GM12878 (cell line): ENCODE data around the gene PRM2. TPM values are rescaled to one million over a fixed set of nuclear protein-coding genes. Genes with fewer than 3 reads are reported as not detected.

ENCODE experiments used
- ATAC-seq: fragments of 200-7000 bp; cut with Tn5 transposase; 3 replicates; pipeline ENCODE4 v1.9.1; 2020; ENCODE audit warnings: mild to moderate bottlenecking, moderate library complexity
- BruUV-seq: library from RNA; stranded (reverse); fragments of 400-500 nt; replicated peaks from 2 replicates; lab custom pipeline; 2021; lab: Mats Ljungman, UMichigan
- CTCF ChIA-PET: fragments of 300-600 bp; sonication (Branson Sonifier 250); formaldehyde crosslinking; extraction: SDS; loops from one replicate; lab custom pipeline; 2021; ENCODE audit warnings: inconsistent platforms; lab: Yijun Ruan, JAX
- POLR2A ChIA-PET: fragments of 350-600 bp; formaldehyde crosslinking; extraction: SDS; loops from one replicate; lab custom pipeline; 2021; ENCODE audit warnings: inconsistent platforms; lab: Charles Lee
- RAD21 ChIA-PET: fragments of 300-600 bp; sonication (Branson Sonifier 250); formaldehyde crosslinking; loops from one replicate; lab custom pipeline; 2023; ENCODE audit warnings: antibody characterized with exemption; ENCODE audit not compliant: unreplicated experiment; lab: Charles Lee
- SMC1A ChIA-PET: fragments of 300-600 bp; sonication (Branson Sonifier 250); formaldehyde crosslinking; loops from one replicate; lab custom pipeline; 2023; ENCODE audit not compliant: unreplicated experiment, uncharacterized antibody; lab: Charles Lee
- DNase-seq: peaks from one replicate; pipeline ENCODE4 v3.0.0-alpha.2; 2011; ENCODE audit warnings: low read depth, low spot score
- FAIRE-seq: peaks from 3 replicates; lab custom pipeline; 2011; peaks lifted over from hg19 to GRCh38; lab: Jason Lieb, UNC
- H2AFZ ChIP-seq: 2 replicates; pipeline ENCODE4 v1.6.0; 2011; ENCODE audit warnings: low read depth, low read length, control low read depth; ENCODE audit not compliant: control insufficient read depth
- H3K27ac ChIP-seq: 2 replicates; pipeline ENCODE4 v1.5.1; 2011; ENCODE audit warnings: control low read depth; ENCODE audit not compliant: control insufficient read depth, insufficient read depth
- H3K27me3 ChIP-seq, 2 experiments: replicated peaks in 1 of 2; 2 replicates each; pipeline versions ENCODE4 v1.6.0 to v1.6.1; 2011; ENCODE audit warnings: low read length in 1 of 2; ENCODE audit not compliant: control insufficient read depth in 2 of 2, insufficient read depth in 2 of 2
- H3K36me3 ChIP-seq, 2 experiments: 2 replicates each; pipeline ENCODE4 v1.5.1; 2011; ENCODE audit warnings: low read length in 1 of 2; ENCODE audit not compliant: control insufficient read depth in 2 of 2, insufficient read depth in 2 of 2
- H3K4me1 ChIP-seq: 2 replicates; pipeline ENCODE4 v1.6.1; 2011; ENCODE audit warnings: mild to moderate bottlenecking, low read length, moderate library complexity, mixed read lengths; ENCODE audit not compliant: control insufficient read depth, insufficient read depth
- H3K4me2 ChIP-seq: 2 replicates; pipeline ENCODE4 v1.6.0; 2011; ENCODE audit warnings: control low read depth; ENCODE audit not compliant: control insufficient read depth, insufficient read depth
- H3K4me3 ChIP-seq: fragments of 200-600 bp; sonication (generic); 2 replicates; pipeline ENCODE4 v1.5.1; 2016
- H3K79me2 ChIP-seq: 2 replicates; pipeline ENCODE4 v1.6.0; 2011; ENCODE audit warnings: low read length; ENCODE audit not compliant: control insufficient read depth, insufficient read depth
- H3K9ac ChIP-seq: 2 replicates; pipeline ENCODE4 v1.8.0; 2011; ENCODE audit warnings: low read length, control low read depth, mixed read lengths; ENCODE audit not compliant: control insufficient read depth, insufficient read depth
- H3K9me3 ChIP-seq: replicated peaks from 3 replicates; pipeline ENCODE4 v1.5.1; 2011; ENCODE audit warnings: mild to moderate bottlenecking, low read length; ENCODE audit not compliant: control insufficient read depth, insufficient read depth
- H4K20me1 ChIP-seq: 2 replicates; pipeline ENCODE4 v1.6.0; 2011; ENCODE audit not compliant: control insufficient read depth, insufficient read depth
- BCL11A ChIP-seq: IDR thresholded peaks from 2 replicates; pipeline ENCODE4 v1.6.1; 2011; ENCODE audit warnings: low read depth, low read length
- CHD1 ChIP-seq: IDR thresholded peaks from 2 replicates; pipeline ENCODE4 v1.6.1; 2012; ENCODE audit warnings: low read depth, low read length, improper control_type of control experiment
- DPF2 ChIP-seq: fragments of 450-650 bp; IDR thresholded peaks from 2 replicates; pipeline ENCODE4 v1.6.1; 2017; ENCODE audit warnings: mild to moderate bottlenecking
- HCFC1 ChIP-seq: fragments of 150-350 bp; IDR thresholded peaks from 2 replicates; pipeline ENCODE4 v1.6.1; 2014; ENCODE audit warnings: low read length
- HDAC2 ChIP-seq: fragments of 200-600 bp; sonication (generic); IDR thresholded peaks from 2 replicates; pipeline ENCODE4 v1.6.1; 2017
- IRF4 ChIP-seq: IDR thresholded peaks from 2 replicates; pipeline ENCODE4 v1.6.1; 2011; ENCODE audit warnings: low read depth, low read length
- MAX ChIP-seq: IDR thresholded peaks from 2 replicates; pipeline ENCODE4 v1.6.1; 2012; ENCODE audit warnings: low read depth, low read length, improper control_type of control experiment
- NBN ChIP-seq: fragments of 450-650 bp; IDR thresholded peaks from 2 replicates; pipeline ENCODE4 v1.6.1; 2016
- NFYA ChIP-seq: IDR thresholded peaks from 2 replicates; pipeline ENCODE4 v1.6.1; 2011; ENCODE audit warnings: low read depth, mild to moderate bottlenecking, low read length, improper control_type of control experiment, borderline replicate concordance
- NR2F1 ChIP-seq: fragments of 450-650 bp; conservative IDR thresholded peaks from 2 replicates; pipeline ENCODE4 v1.6.1; 2017; ENCODE audit warnings: mild to moderate bottlenecking
- PRDM15 ChIP-seq: fragments of 450-650 bp; formaldehyde crosslinking; IDR thresholded peaks from 2 replicates; pipeline ENCODE4 v1.4.0; 2020; ENCODE audit warnings: mild to moderate bottlenecking, moderate library complexity
- RFX5 ChIP-seq: IDR thresholded peaks from 2 replicates; pipeline ENCODE4 v1.6.1; 2011; ENCODE audit warnings: low read depth, low read length, improper control_type of control experiment
- SMAD1 ChIP-seq: fragments of 450-650 bp; IDR thresholded peaks from 2 replicates; pipeline ENCODE4 v1.6.1; 2018; ENCODE audit warnings: mild to moderate bottlenecking, low read depth; ENCODE audit not compliant: partially characterized antibody
- SP1 ChIP-seq: IDR thresholded peaks from one replicate; pipeline ENCODE4 v1.6.1; 2011; ENCODE audit warnings: low read depth, low read length
- WGBS: methylation state at CpG from one replicate; pipeline ENCODE4 v1.1.6; 2016; ENCODE audit warnings: low lambda C conversion rate; ENCODE audit not compliant: insufficient replicate concordance, insufficient coverage; ENCODE audit errors: missing lambda C conversion rate; 5-methylcytosine and 5-hydroxymethylcytosine counted together
- in situ Hi-C: fragments of 300-500 bp; cut with MboI; formaldehyde crosslinking; loops from 9 replicates; pipeline ENCODE4 v1.14.3; 2018; ENCODE audit warnings: mixed read lengths
- intact Hi-C: fragments of 100-400 bp; cut with micrococcal nuclease; formaldehyde crosslinking; loops from one replicate; pipeline ENCODE4 v1.14.2; 2022; ENCODE audit not compliant: unreplicated experiment
- polyA plus RNA-seq, 11 experiments: library from polyadenylated mRNA; depleted of rRNA in 4 of 11; unstranded in 6 of 11; stranded (reverse) in 5 of 11; fragments of >200 nt; fragmentation: Nextera tagmentation in 4 of 11; fragmentation: Illumina TruSeq in 1 of 11; extraction: Ambion mirVana in 4 of 11; extraction: Trizol in 1 of 11; gene quantifications; 1 replicate in 1 of 11; 2 replicates in 10 of 11; pipeline versions ENCODE4 v1.2.1 to v1.2.3, GENCODE V29; 2011 to 2016; ENCODE audit warnings: inconsistent platforms in 2 of 11, missing spikeins in 2 of 11, low read depth in 1 of 11
- total RNA-seq, 4 experiments: library from RNA; depleted of rRNA in 3 of 4; stranded (reverse); fragments of >200 nt in 3 of 4; fragmentation: Illumina TruSeq in 1 of 4; extraction: Trizol in 1 of 4; gene quantifications; 2 replicates each; pipeline versions ENCODE4 v1.2.1 to v1.2.3, GENCODE V29; 2013 to 2021
- TF ChIP-seq, protein P1 (sequence below): IDR thresholded peaks from 2 replicates; pipeline ENCODE4 v1.6.1; 2011; ENCODE audit warnings: borderline replicate concordance, low read depth, mild to moderate bottlenecking, moderate library complexity, mixed read lengths, low read length; ENCODE audit not compliant: insufficient read depth; ENCODE audit errors: extremely low read length
- TF ChIP-seq, protein P2 (sequence below): fragments of 150-350 bp; IDR thresholded peaks from 2 replicates; pipeline ENCODE4 v1.6.1; 2014; ENCODE audit warnings: mild to moderate bottlenecking, low read depth, low read length
- TF ChIP-seq, protein P3 (sequence below): fragments of 450-650 bp; IDR thresholded peaks from 2 replicates; pipeline ENCODE4 v1.6.1; 2017; ENCODE audit warnings: mild to moderate bottlenecking, moderate library complexity

Gene PRM2
- total and polyA plus RNA-seq, 10 of the 15 experiments (the other 5 are each of a cell fraction or from before 2014, with no cell fraction given) = not detected

DNA sequence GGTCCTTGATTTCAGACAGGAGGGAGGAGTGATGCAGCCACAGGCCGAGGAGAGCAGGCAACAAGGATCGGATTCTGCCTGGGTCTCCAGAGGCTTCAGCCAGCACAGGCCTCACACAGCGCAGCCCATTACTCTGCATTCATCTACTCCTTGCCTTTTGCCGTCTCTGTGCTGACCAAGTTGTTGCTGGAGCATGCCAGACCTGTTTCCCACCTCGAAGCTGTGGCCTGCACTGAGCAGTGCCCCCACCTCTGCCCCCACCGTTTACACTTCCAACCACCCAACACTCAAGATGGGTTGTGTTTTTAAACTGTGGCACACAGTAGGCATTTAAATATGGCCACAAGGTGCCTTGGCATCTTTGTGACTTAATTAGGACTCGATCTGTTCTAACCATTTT is 1.3 kb downstream of the PRM2 start:
- Histone ChIP-seq H2AFZ (no peak overlapping the region), H4K20me1 (no peaks in the 10 kb centered on the region), H3K27me3 (no peaks in the 10 kb centered on the region), H3K9ac (no peak overlapping the region), H3K4me3 (no peak overlapping the region), H3K4me1 (no peaks in the 10 kb centered on the region), H3K36me3 (no peaks in the 10 kb centered on the region), H3K27ac (no peak overlapping the region), H3K79me2 (no peaks in the 10 kb centered on the region), H3K9me3 (no peaks in the 10 kb centered on the region), H3K4me2 (no peak overlapping the region)
- in situ Hi-C loops = no loop called here
- DNase-seq (no peak), FAIRE-seq (no peak), ATAC-seq (no peak)
- ChIA-PET SMC1A (interaction anchor here (0.6 kb wide), 1 partner anchor 11 kb away, joined by 3 read pairs; no protein-coding TSS in a partner anchor), CTCF (no interaction called here), RAD21 (no interaction called here), POLR2A (no interaction called here)
- no TSS peak for BruUV-seq
- intact Hi-C loops = no loop called here
- 42% methylated on average over 7 of the region's 7 CpGs for WGBS
- TF ChIP-seq IRF4 (no peak), MAX (no peak), SP1 (no peak), DPF2 (no peak), NFYA (no peak), NBN (no peak), HDAC2 (no peak), RFX5 (no peak), CHD1 (no peak), PRDM15 (CRISPR knock-in tag) (no peak), SMAD1 (no peak), NR2F1 (no peak), BCL11A (no peak), HCFC1 (no peak)
- TF ChIP-seq, protein P1, sequence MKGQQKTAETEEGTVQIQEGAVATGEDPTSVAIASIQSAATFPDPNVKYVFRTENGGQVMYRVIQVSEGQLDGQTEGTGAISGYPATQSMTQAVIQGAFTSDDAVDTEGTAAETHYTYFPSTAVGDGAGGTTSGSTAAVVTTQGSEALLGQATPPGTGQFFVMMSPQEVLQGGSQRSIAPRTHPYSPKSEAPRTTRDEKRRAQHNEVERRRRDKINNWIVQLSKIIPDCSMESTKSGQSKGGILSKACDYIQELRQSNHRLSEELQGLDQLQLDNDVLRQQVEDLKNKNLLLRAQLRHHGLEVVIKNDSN = no peak
- TF ChIP-seq, protein P2, sequence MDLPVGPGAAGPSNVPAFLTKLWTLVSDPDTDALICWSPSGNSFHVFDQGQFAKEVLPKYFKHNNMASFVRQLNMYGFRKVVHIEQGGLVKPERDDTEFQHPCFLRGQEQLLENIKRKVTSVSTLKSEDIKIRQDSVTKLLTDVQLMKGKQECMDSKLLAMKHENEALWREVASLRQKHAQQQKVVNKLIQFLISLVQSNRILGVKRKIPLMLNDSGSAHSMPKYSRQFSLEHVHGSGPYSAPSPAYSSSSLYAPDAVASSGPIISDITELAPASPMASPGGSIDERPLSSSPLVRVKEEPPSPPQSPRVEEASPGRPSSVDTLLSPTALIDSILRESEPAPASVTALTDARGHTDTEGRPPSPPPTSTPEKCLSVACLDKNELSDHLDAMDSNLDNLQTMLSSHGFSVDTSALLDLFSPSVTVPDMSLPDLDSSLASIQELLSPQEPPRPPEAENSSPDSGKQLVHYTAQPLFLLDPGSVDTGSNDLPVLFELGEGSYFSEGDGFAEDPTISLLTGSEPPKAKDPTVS = no peak
- TF ChIP-seq, protein P3, sequence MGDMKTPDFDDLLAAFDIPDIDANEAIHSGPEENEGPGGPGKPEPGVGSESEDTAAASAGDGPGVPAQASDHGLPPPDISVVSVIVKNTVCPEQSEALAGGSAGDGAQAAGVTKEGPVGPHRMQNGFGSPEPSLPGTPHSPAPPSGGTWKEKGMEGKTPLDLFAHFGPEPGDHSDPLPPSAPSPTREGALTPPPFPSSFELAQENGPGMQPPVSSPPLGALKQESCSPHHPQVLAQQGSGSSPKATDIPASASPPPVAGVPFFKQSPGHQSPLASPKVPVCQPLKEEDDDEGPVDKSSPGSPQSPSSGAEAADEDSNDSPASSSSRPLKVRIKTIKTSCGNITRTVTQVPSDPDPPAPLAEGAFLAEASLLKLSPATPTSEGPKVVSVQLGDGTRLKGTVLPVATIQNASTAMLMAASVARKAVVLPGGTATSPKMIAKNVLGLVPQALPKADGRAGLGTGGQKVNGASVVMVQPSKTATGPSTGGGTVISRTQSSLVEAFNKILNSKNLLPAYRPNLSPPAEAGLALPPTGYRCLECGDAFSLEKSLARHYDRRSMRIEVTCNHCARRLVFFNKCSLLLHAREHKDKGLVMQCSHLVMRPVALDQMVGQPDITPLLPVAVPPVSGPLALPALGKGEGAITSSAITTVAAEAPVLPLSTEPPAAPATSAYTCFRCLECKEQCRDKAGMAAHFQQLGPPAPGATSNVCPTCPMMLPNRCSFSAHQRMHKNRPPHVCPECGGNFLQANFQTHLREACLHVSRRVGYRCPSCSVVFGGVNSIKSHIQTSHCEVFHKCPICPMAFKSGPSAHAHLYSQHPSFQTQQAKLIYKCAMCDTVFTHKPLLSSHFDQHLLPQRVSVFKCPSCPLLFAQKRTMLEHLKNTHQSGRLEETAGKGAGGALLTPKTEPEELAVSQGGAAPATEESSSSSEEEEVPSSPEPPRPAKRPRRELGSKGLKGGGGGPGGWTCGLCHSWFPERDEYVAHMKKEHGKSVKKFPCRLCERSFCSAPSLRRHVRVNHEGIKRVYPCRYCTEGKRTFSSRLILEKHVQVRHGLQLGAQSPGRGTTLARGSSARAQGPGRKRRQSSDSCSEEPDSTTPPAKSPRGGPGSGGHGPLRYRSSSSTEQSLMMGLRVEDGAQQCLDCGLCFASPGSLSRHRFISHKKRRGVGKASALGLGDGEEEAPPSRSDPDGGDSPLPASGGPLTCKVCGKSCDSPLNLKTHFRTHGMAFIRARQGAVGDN = no peak
